BE2C (cell line): Measurements from ENCODE around the gene PDGFRB.
"Not testable (repeated sequence)": the region's sequence is repeated elsewhere in the genome, so short reads cannot be mapped to it uniquely, and the experiment has no call there.

Experiments
- DNase-seq: peaks from one replicate; pipeline ENCODE4 v3.0.0-alpha.2; 2020
- H3K27me3 ChIP-seq: fragments of 250-450 bp; sonication (Bioruptor Pico); 2 replicates; pipeline ENCODE4 v1.5.1; 2020; ENCODE audit warnings: mild to moderate bottlenecking
- H3K36me3 ChIP-seq: fragments of 250-450 bp; sonication (Bioruptor Pico); 2 replicates; pipeline ENCODE4 v1.5.1; 2020; ENCODE audit warnings: mild to moderate bottlenecking
- H3K4me1 ChIP-seq: fragments of 250-450 bp; sonication (Bioruptor Pico); 2 replicates; pipeline ENCODE4 v1.5.1; 2020
- H3K4me3 ChIP-seq: 2 replicates; pipeline ENCODE4 v1.5.1; 2011; ENCODE audit warnings: low read depth, low read length
- H3K9me3 ChIP-seq: fragments of 250-450 bp; sonication (Bioruptor Pico); 2 replicates; pipeline ENCODE4 v1.5.1; 2020
- TF ChIP-seq, protein P1 (sequence below): IDR thresholded peaks from 2 replicates; pipeline ENCODE4 v1.5.1; 2012; ENCODE audit warnings: mild to moderate bottlenecking, low read depth, low read length

PDGFRB gene

DNA sequence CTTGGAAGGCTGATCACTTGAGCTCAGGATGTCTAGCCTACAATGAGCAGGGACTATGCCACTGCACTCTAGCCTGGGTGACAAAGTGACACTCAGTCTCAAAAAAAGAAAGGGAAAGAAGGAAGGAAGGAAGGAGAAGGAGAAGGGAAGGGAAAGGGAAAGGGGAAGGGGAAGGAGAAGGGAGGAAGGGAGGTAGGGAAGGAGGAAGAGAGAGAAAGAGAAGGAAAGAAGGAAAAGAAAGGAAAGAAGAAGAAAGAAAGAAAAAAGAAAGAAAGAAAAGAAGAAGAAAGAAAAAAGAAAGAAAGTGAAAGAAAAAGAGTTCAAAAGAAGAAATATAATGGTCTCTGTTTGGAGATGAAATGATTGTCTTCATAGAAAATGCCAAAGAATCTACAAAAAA is 58.5 kb downstream of the PDGFRB start:
- TF ChIP-seq, protein P1, sequence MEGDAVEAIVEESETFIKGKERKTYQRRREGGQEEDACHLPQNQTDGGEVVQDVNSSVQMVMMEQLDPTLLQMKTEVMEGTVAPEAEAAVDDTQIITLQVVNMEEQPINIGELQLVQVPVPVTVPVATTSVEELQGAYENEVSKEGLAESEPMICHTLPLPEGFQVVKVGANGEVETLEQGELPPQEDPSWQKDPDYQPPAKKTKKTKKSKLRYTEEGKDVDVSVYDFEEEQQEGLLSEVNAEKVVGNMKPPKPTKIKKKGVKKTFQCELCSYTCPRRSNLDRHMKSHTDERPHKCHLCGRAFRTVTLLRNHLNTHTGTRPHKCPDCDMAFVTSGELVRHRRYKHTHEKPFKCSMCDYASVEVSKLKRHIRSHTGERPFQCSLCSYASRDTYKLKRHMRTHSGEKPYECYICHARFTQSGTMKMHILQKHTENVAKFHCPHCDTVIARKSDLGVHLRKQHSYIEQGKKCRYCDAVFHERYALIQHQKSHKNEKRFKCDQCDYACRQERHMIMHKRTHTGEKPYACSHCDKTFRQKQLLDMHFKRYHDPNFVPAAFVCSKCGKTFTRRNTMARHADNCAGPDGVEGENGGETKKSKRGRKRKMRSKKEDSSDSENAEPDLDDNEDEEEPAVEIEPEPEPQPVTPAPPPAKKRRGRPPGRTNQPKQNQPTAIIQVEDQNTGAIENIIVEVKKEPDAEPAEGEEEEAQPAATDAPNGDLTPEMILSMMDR: no peak
- H3K4me3 ChIP-seq: no peak overlapping the region
- H3K9me3 ChIP-seq: no peaks in the 10 kb centered on the region

GRCh38 chr5:150092159-150092787 is 63.4 kb downstream of the PDGFRB start:
- TF ChIP-seq, protein P1: no peak
- Histone ChIP-seq H3K4me1 (no peaks in the 10 kb centered on the region), H3K27me3 (peaks cover 45% of the 10 kb centered on the region), H3K4me3 (no peak overlapping the region), H3K9me3 (no peaks in the 10 kb centered on the region), H3K36me3 (no peaks in the 10 kb centered on the region)
- DNase-seq: no peak

More for the DNA sequence above, 58.5 kb downstream of the PDGFRB start:
- H3K4me1 ChIP-seq: no peaks in the 10 kb centered on the region
- no peaks in the 10 kb centered on the region for H3K36me3 ChIP-seq
- DNase-seq: no peak
- peaks cover 15% of the 10 kb centered on the region for H3K27me3 ChIP-seq

GRCh38 chr5:150085950-150086715 is 69.5 kb downstream of the PDGFRB start, which contains the start of gene CSF1R:
TSS of gene CSF1R (minus strand) at chr5:150086554. CDS start at chr5:150086427, 127 bp downstream.
- H3K27me3 ChIP-seq: peaks cover 41% of the 10 kb centered on the region
- no peaks in the 10 kb centered on the region for H3K36me3 ChIP-seq
- TF ChIP-seq, protein P1: no peak
- H3K4me1 ChIP-seq: no peaks in the 10 kb centered on the region
- no peaks in the 10 kb centered on the region for H3K9me3 ChIP-seq
- no peak for DNase-seq
- H3K4me3 ChIP-seq: no peak within 1 kb of the TSS

DNA sequence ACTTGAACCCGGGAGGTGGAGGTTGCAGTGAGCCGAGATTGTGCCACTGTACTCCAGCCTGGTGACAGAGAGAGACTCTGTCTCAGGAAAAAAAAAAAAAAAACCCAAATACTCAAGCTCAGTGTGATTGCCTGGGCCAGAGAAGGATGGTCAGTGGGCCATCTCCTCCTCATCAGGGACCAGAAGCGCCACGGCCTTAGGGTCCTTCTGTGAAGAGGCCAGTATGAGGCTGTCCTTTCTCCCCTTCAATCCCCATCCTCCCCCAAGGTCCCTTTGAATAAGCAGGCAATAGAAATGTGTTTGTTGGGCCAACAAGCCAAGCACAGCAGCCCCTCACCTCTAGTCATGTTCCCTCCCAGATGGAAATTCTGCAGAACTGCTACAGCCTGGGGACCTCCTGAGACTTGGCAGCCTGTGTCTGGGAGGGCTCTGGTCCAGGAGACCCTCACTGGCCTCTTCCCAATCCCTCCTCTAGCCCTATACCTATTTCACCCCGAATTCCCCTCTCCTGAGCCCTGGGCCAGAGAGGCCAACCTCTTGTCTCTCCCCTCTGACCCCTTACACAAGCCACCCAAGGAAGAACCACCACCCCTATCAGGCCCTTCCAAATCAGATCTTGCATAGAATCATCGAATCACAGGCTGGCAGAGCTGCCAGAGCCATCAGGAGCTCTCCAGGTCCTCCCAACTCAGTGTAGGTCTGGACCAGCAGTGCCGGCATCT is 70.3 kb downstream of the PDGFRB start:
- Histone ChIP-seq H3K9me3 (no peaks in the 10 kb centered on the region), H3K4me3 (no peak overlapping the region), H3K36me3 (no peaks in the 10 kb centered on the region), H3K4me1 (no peaks in the 10 kb centered on the region), H3K27me3 (peaks cover 34% of the 10 kb centered on the region)
- DNase-seq: no peak
- TF ChIP-seq, protein P1: no peak

DNA sequence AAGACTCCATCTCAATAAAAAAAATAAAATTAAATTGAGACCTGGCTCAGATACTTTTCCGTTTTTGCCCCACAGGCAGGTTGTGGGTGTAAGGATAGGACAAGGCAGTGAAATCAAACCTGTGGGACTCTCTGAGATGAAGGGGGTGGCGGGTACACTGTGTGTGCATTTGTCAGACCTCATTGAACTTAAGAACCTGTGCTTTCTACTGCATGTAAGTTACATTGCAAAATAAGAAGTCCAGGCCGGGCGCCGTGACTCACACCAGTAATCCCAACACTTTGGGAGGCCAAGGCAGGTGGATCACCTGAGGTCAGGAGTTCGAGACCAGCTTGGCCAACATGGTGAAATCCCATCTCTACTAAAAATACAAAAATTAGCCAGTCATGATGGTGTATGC is 70.9 kb downstream of the PDGFRB start:
- DNase-seq, H3K9me3 ChIP-seq, H3K36me3 ChIP-seq, H3K4me1 ChIP-seq, H3K4me3 ChIP-seq: not testable (repeated sequence)
- H3K27me3 ChIP-seq: peaks cover 29% of the 10 kb centered on the region

GRCh38 chr5:150082889-150083288 is 72.8 kb downstream of the PDGFRB start:
- Histone ChIP-seq H3K36me3 (no peaks in the 10 kb centered on the region), H3K9me3 (no peaks in the 10 kb centered on the region), H3K4me3 (no peak overlapping the region), H3K27me3 (peaks cover 15% of the 10 kb centered on the region), H3K4me1 (no peaks in the 10 kb centered on the region)
- DNase-seq: no peak
- TF ChIP-seq, protein P1: no peak
